Dedifferentiated amniotic fluid mesenchymal stem cell (primary cell): ENCODE measurements around the gene MT1H.
"Not testable (repeated sequence)": the region's sequence is repeated elsewhere in the genome, so short reads cannot be mapped to it uniquely, and the experiment has no call there.

Experiments
- DNase-seq: peaks from one replicate; pipeline ENCODE4 v3.0.0-alpha.2; 2016; ENCODE audit errors: extremely low spot score

The MT1H gene

DNA sequence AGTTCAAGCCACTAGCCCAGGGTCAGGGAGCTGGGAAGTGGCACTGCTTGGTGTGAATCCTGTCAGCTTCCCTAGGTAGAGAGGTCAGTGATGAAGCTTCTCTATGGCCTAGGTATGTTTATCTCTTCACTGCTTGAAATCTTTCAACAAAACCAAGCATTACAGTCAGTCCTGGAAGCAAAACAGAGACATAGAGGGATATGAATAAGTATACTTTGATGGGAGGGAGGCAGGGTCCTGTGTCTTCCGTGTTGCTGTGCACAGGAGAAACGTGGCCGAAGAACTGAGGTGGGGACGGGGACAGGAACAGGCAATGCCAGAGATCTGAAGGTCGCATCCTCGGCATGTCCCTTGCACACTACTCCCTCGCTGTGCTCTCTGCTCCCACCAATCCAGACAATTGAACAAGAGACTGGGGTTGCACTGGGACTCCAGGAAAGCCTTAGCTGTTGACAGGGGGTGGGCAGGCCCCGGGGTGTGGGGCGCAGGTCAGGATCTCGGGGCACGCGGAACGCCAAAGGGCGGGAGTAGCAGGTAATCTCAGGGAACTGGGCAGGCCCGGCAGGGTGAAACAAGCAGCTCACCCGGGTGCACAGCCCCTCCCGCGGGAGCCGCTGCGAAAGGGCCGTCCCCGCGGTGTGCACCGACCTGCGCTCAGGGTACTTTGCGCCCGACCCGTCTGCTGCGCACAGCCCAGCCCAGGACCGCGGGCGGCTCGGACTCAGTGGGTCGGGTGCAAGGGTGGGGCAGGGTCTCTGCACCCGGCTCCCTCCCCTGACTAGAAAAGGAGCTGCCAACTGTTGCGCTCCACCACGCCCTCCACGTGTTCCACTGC lies at the start of gene MT1H:
TSS of gene MT1H (plus strand) at position 810 of the 835 bp plus-strand sequence. CDS start 71 bp downstream, outside the sequence.
- no peak for DNase-seq

DNA sequence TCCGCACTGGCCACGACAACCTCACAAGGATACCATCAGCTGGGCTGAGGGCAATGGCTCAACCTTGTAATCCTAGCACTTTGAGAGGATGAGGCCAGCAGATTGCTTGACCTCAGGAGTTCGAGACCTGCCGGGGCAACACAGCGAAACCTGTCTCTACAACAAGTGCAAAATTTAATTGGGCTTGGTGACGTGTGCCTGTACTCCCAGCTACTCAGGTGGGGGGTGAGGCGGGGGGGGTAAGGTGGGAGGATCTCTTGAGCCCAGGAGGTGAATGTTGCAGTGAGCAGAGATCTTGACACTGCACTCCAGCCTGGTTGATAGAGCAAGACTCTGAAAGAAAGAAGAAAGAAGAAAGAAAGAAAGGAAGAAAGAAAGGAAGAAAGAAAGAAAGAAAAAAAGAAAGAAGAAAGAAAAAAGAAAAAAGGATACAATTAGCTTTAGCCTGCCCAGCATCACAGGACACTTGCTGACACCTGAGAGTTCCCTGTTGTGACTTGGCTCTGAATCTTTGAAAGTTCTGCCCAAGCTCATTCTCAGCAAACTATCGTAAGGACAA lies 49.2 kb upstream of the MT1H start:
- no peak for DNase-seq

DNA sequence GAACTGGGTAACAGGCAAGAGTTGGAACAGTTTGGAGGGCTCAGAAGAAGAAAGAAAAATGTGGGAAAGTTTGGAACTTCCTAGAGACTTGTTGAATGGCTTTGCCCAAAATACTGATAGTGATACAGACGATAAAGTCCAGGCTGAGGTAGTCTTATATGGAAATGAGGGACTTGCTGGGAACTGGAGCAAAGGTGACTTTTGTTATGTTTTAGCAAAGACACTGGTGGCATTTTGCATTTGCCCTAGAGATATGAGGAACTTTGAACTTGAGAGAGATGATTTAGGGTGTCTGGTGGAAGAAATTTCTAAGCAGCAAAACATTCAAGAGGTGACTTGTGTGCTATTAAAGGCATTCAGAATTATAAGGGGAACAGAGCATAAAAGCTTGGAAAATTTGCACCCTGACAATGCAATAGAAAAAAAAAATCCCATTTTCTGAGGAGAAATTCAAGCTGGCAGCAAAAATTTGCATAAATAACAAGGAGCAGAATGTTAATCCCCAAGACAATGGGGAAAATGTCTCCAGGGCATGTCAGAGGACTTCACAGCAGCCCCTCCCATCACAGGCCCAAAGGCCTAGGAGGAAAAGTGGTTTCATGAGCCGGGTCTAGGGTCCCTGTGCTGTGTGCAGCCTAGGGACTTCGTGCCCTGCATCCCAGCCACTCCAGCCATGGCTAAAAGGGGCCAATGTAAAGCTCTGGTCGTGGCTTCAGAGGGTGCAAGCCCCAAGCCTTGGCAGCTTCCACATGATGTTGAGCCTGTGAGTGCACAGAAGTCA lies 47.8 kb upstream of the MT1H start:
- not testable (repeated sequence) for DNase-seq

DNA sequence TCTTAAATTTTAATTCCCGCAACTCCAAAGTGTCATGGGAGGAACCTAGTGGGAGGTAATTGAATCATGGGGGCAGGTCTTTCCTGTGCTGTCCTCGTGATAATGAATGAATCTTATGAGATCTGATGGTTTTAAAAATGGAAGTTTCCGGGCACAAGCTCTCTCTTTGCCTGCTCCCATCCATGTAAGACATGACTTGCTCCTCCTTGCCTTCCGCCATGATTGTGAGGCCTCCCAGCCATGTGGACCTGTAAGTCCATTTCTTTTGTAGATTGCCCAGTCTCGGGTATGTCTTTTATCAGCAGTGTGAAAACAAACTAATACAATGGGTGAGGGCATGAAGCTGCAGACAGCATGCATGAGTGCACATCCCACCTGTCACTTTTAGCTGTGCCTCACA lies 46.4 kb upstream of the MT1H start:
- DNase-seq = not testable (repeated sequence)

DNA sequence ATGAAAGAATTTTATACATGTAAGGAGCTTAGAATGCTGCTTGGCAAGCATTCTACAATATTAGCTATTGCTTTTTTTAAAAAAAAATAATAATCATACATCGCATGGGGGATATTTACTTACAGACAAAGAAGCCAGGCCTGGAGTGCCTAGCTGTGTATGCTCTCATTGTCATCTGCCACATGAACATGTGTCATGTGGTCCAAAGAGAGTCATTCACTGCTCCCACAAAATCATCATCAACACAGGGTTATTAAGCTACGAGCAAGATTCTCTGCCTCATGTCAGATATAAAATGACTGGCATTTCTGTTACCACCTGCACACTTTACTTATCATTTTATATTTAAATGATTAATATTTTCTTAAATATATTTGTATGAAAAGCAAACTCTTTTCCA lies 46.0 kb upstream of the MT1H start:
- no peak for DNase-seq

DNA sequence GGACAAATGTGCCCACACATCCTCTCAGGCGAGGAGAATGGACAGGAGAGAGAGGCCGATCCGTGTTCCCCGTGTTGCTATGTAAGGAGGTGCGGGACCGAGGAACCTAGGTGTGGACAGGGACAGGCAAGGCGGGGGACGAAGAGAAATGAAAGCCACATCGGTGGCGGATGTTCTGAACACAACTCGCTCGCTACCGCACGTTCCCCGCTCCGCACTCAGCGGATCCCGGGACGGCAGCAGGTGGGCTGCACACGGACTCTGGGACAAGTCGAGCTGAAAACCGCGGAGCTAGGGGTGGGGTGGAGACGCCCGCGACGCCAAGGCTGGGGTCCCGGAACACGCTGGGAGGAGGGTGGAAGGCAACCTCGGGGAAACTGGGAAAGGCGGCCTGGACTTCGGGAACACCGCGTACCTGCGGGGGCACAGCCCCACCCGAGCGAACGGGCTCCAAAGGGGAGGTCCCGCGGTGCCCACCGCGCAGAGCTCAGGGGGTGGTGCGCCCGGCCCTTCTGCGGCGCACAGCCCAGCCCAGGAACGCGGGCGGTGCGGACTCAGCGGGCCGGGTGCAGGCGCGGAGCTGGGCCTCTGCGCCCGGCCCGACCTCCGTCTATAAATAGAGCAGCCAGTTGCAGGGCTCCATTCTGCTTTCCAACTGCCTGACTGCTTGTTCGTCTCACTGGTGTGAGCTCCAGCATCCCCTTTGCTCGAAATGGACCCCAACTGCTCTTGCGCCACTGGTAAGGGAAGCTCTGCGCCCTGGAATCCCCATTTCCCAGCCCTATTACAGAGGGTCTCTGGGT lies 44.3 kb upstream of the MT1H start, which contains the start of gene MT1E:
TSS of gene MT1E (plus strand) at position 642 of the 803 bp plus-strand sequence. CDS start at position 713, 71 bp downstream.
- no peak for DNase-seq

DNA sequence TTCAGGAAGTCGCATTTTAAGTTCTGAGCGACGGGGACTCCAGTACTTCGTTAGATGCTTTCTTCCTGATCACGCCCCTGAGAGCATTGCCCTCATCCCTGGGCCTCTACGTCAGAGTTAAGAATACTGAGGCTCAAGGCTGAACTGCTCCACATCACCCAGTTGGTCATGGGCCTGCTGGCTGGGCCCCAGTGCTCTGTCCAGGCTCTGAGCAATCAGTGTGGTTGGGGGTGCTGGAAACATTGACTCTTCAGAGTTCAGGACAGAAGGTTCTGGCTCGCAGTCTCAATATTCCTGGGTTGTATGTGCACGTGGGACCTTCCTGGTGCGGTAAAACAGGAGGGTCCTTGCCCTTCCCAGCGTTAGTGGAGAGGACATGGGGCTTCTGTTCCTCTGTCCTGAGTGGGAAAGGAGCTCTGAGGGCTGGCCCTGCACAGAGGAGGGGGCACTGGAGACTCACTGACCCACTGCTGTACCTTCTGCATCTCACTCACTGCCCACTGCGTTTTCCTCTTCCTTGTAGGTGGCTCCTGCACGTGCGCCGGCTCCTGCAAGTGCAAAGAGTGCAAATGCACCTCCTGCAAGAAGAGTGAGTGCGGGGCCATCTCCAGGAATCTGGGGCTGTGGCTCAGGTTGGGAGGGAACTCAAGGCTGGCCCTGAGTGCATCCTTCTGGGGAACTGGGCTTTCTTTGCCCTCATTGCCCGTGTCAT lies 43.5 kb upstream of the MT1H start:
- no peak for DNase-seq

DNA sequence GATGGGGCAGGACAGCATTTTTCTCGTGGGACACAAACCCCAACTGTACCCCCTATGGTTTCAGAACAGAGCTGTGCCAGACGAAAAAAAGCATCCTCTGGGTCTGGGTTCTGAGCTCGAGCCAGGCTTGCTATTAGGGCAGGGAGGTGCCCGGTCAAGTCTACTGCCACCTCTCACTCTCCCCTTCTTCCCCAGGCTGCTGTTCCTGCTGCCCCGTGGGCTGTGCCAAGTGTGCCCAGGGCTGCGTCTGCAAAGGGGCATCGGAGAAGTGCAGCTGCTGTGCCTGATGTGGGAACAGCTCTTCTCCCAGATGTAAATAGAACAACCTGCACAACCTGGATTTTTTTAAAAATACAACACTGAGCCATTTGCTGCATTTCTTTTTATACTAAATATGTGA lies 42.9 kb upstream of the MT1H start:
- DNase-seq = no peak

DNA sequence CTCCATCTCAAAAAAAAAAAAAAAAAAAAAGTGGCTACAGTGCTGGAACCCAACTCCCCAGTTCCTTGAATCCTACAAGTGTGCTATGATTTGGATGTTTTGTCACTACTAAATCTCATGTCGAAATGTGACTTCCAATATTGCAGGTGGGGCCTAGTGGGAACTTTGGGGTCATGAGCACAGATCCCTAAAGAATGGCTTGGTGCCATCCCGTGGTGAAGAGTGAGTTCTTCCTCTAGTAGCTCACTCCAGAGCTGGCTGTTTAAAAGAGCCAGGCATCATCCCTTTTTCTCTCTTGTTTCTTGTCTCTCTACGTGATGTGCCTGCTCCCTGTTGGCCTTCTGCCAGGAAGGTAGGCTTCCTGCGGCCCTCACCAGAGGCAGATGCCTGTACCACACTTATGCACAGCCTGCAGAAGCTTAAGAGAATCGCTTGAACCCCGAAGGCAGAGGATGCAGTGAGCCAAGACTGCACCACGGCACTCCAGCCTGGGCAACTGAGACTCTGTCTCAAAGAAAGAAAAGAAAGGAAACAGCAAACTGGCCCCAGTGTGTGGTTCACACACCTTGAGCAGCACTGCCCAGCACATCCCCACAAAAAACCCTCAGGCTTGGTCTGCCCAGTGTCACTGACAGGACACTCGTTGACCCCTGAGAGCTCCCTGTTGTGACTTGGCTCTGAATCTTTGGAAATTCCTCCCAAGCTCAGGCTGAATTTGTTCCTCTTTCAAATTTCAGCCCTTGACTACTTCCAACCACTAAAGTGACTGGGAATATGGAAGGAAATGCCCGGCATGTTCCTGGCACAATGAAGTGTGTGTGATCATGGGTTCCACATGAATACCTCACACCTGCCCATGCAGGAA lies 40.9 kb upstream of the MT1H start:
- no peak for DNase-seq

DNA sequence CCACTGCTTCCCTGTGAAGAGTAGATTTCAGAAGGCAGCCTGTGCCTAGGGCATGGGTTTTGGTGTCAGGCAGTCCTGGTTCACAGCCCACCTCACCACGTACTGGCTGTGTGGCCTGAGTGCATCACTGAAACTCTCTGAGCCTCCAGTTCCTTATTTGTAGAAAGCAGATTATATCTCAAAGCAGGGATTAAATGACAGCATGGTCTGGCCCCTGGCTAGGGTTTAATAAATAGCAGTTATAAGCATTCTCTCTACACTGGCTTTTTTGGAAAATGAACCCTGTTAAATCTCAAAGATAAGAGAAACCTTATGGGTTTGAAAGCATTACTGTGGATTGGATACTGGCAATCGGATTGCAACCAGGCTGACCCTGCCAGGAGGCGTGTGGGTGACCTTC lies 40.1 kb upstream of the MT1H start:
- no peak for DNase-seq

DNA sequence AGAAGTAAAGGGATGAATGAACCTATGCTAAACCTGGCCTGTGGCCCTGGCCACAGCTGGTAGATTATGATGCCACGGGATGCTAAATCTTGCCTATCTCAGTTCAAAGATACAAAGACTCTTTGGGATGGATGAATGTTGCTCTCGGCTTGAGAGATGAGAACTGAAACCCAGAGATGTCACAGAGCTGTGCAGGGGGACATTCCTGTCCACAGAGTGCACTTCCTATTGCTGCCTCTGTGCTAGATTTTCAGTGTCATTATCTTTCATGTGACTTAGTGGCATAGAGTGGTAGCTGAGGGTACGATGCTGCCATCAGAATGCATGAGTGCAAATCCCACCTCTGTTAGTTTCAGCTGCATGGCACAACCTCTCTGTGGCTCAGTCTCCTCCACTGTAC lies 39.5 kb upstream of the MT1H start:
- no peak for DNase-seq

DNA sequence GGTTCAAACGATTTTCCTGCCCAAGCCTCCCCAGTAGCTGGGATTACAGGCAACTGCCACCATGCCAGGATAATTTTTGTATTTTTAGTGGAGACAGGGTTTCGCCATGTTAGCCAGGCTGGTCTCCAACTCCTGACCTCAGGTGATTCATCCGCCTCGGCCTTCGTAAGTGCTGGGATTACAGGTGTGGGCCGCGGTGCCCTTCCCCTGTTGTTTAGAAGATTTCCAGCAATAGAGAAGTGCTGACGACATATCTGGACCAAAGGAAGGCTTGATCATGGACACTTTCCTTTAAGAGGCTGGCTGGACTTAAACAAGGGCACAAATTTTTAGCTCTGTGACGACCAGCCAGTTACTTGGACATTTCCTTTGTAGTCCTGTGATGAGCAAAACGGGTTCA lies 38.4 kb upstream of the MT1H start:
- DNase-seq = no peak

DNA sequence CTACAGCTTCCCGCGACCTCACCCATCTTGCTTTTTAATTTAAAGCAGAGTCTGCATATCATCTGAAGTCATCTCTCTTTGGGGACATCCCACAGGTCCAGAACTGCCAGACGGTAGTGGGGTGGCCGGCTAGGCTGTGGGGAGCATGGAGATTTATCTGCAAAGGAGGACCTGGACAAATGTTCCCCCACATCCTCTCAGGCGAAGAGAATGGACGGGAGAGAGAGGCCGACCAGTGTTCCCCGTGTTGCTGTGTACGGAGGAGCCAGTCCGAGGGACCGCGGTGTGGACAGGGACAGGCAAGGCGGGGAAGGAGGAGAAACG lies 37.8 kb upstream of the MT1H start:
- no peak for DNase-seq

DNA sequence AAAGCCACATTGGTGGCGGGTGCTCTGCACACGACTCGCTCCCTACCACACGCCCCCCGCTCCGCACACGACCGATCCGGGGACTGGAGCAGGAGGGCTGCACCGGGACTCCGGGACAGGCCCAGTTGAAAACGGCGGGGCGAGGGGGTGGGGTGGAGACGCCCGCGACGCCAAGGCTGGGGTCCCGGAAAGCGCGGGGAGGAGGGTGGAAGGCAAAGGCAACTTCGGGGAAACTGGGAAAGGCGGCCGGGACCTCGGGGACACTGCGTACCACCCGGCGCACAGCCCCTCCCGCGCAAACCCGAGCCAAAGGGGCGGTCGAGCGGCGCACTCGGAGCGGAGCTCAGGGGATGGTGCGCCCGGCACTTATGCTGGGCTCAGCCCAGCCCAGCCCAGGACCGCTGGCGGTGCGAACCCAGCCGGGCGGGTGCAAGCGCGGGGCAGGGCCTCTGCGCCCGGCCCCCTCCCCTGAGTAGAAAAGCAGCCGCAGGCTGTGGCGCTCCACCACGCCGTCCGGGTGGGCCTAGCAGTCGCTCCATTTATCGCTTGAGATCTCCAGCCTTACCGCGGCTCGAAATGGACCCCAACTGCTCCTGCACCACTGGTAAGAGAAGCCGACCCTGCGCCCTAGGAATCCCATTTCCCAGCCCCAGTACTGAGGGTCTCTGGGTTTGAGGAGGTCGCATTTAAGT lies 37.3 kb upstream of the MT1H start, which contains the start of gene MT1M:
TSS of gene MT1M (plus strand) at position 504 of the 692 bp plus-strand sequence. CDS start at position 577, 73 bp downstream.
- DNase-seq = no peak

DNA sequence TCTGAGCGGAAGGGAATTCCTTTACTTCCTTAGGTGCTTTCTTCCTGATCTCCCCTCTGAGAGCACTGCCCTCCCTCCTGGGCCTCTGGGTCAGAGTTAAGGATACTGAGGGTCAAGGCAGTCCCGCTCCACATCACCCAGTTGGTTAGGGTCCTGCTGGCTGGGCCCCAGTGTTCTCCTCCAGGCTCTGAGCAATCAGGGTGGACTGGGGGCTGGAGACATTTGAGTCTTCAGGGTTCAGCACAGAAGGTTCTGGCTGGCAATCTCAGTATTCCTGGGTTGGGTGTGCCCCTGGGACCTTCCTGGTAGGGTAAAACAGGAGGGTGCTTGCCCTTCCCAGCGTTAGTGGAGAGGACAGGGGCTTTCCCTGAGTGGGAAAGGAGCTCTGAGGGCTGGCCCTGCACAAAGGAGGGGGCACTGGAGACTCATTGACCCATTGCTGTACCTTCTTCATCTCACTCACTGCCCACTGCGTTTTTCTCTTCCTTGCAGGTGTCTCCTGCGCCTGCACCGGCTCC lies 36.7 kb upstream of the MT1H start:
- DNase-seq = no peak

DNA sequence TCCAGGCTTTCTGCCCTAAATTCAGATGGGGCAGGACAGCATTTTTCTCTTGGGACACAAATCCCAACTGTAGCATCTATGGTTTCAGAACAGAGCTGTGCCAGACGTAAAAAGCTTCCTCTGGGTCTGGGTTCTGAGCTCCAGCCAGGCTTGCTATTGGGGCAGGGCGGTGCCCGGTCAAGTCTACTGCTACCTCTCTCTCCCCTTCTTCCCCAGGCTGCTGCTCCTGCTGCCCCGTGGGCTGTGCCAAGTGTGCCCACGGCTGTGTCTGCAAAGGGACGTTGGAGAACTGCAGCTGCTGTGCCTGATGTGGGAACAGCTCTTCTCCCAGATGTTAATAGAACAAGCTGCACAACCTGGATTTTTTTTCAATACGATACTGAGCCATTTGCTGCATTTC lies 36.1 kb upstream of the MT1H start:
- no peak for DNase-seq

DNA sequence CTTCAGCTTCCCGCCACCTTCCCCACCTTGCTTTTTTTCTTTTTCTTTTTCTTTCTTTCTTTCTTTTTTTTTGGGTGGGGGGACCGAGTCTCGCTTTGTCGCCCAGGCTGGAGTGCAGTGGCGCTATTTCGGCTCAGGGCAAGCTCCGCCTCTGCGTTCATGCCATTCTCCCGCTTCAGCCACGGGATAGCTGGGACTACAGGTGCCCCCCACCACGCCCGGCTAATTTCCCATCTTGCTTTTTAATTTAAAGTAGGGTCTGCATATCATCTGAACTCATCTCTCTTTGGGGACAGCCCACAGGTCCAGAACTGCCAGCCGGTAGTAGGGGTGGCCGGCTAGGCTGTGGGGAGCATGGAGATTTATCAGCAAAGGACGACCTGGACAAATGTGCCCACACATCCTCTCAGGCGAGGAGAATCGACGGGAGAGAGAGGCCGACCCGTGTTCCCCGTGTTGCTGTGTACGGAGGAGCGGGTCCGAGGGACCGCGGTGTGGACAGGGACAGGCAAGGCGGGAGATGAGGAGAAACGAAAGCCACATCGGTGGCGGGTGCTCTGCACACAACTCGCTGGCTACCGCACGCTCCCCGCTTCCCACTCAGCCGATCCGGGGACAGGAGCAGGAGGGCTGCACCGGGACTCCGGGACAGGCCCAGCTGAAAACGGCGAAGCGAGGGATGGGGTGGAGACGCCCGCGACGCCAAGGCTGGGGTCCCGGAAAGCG lies 34.7 kb upstream of the MT1H start:
- DNase-seq = no peak

DNA sequence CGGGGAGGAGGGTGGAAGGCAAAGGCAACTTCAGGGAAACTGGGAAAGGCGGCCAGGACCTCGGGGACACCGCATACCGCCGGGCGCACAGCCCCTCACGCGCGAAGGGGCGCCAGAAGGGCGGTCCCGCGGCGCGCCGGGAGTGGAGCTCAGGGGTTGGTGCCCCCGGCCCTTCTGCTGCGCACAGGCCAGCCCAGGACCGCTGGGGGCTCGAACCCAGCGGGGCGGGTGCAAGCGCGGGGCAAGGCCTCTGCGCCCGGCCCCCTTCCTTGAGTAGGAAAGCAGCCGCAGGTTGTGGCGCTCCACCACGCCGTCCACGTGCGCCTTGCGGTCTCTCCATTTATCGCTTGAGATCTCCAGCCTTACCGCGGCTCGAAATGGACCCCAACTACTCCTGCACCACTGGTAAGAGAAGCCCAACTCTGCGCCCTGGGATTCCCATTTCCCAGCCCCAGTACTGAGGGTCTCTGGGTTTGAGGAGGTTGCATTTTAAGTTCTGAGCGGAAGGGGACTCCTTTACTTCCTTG lies 34.1 kb upstream of the MT1H start:
- DNase-seq = no peak
